HCT116 (cell line): ENCODE data around the gene PCDHGA9.
"Not testable (repeated sequence)": the region's sequence is repeated elsewhere in the genome, so short reads cannot be mapped to it uniquely, and the experiment has no call there.

Experiments
- CBX3 ChIP-seq: IDR thresholded peaks from 2 replicates; pipeline ENCODE4 v1.6.1; 2012; ENCODE audit warnings: low read depth
- CTCF ChIP-seq, 3 experiments: fragments of 200-600 bp in 1 of 3; sonication (generic) in 1 of 3; IDR thresholded peaks in 2 of 3; conservative IDR thresholded peaks in 1 of 3; 2 replicates each; pipeline ENCODE4 v1.5.1; 2012 to 2017; ENCODE audit warnings: low read depth in 2 of 3, low read length in 2 of 3, antibody characterized with exemption in 1 of 3, borderline replicate concordance in 1 of 3, control low read depth in 1 of 3, mild to moderate bottlenecking in 1 of 3, mixed read lengths in 1 of 3, mixed run types in 1 of 3, moderate library complexity in 1 of 3; ENCODE audit not compliant: insufficient read depth in 1 of 3
- EGR1 ChIP-seq: IDR thresholded peaks from 2 replicates; pipeline ENCODE4 v1.6.1; 2012; ENCODE audit warnings: low read depth
- ELF1 ChIP-seq: IDR thresholded peaks from 2 replicates; pipeline ENCODE4 v1.6.1; 2012; ENCODE audit warnings: low read depth, borderline replicate concordance
- EZH2 ChIP-seq: fragments of 200-600 bp; sonication (generic); IDR thresholded peaks from 2 replicates; pipeline ENCODE4 v1.6.1; 2017; ENCODE audit warnings: antibody characterized with exemption, mixed run types
- JUND ChIP-seq: IDR thresholded peaks from 2 replicates; pipeline ENCODE4 v1.6.1; 2012
- POLR2A ChIP-seq: IDR thresholded peaks from 2 replicates; pipeline ENCODE4 v1.7.0; 2011; ENCODE audit warnings: borderline replicate concordance; ENCODE audit not compliant: insufficient read depth, insufficient read length; ENCODE audit errors: extremely low read depth
- RAD21 ChIP-seq: IDR thresholded peaks from 2 replicates; pipeline ENCODE4 v1.6.1; 2012; ENCODE audit warnings: low read depth, mild to moderate bottlenecking
- TCF7L2 ChIP-seq: IDR thresholded peaks from 2 replicates; pipeline ENCODE4 v1.7.0; 2011; ENCODE audit warnings: borderline replicate concordance, inconsistent platforms; ENCODE audit not compliant: insufficient read depth, insufficient read length; ENCODE audit errors: extremely low read depth
- YY1 ChIP-seq: IDR thresholded peaks from 2 replicates; pipeline ENCODE4 v1.6.1; 2011; ENCODE audit warnings: low read length, low read depth, moderate library complexity, mild to moderate bottlenecking; ENCODE audit not compliant: insufficient replicate concordance; ENCODE audit errors: extremely low read depth
- TF ChIP-seq, protein P1 (sequence below): IDR thresholded peaks from 2 replicates; pipeline ENCODE4 v1.6.1; 2012
- TF ChIP-seq, protein P2 (sequence below): IDR thresholded peaks from 2 replicates; pipeline ENCODE4 v1.6.1; 2012
- TF ChIP-seq, protein P3 (sequence below): IDR thresholded peaks from 2 replicates; pipeline ENCODE4 v1.6.1; 2011; ENCODE audit warnings: mild to moderate bottlenecking, low read length, moderate library complexity; ENCODE audit not compliant: insufficient replicate concordance; ENCODE audit errors: extremely low read depth

GRCh38 chr5:141432308-141432707 is 29.7 kb downstream of the PCDHGA9 start:
- not testable (repeated sequence) for TF ChIP-seq CTCF (IDR thresholded peaks at IDR 0.05 in 2 of 3, conservative IDR thresholded peaks at IDR 0.05 in 1 of 3; ENCODE audit: borderline replicate concordance in 1 of 3, insufficient read depth in 1 of 3, low read depth in 2 of 3, low read length in 2 of 3); CBX3; JUND; EZH2; TCF7L2; RAD21; POLR2A; YY1; EGR1; ELF1
- TF ChIP-seq, protein P1, sequence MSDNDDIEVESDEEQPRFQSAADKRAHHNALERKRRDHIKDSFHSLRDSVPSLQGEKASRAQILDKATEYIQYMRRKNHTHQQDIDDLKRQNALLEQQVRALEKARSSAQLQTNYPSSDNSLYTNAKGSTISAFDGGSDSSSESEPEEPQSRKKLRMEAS, result not testable (repeated sequence)
- TF ChIP-seq, protein P2, sequence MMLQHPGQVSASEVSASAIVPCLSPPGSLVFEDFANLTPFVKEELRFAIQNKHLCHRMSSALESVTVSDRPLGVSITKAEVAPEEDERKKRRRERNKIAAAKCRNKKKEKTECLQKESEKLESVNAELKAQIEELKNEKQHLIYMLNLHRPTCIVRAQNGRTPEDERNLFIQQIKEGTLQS, result not testable (repeated sequence)
- TF ChIP-seq, protein P3, sequence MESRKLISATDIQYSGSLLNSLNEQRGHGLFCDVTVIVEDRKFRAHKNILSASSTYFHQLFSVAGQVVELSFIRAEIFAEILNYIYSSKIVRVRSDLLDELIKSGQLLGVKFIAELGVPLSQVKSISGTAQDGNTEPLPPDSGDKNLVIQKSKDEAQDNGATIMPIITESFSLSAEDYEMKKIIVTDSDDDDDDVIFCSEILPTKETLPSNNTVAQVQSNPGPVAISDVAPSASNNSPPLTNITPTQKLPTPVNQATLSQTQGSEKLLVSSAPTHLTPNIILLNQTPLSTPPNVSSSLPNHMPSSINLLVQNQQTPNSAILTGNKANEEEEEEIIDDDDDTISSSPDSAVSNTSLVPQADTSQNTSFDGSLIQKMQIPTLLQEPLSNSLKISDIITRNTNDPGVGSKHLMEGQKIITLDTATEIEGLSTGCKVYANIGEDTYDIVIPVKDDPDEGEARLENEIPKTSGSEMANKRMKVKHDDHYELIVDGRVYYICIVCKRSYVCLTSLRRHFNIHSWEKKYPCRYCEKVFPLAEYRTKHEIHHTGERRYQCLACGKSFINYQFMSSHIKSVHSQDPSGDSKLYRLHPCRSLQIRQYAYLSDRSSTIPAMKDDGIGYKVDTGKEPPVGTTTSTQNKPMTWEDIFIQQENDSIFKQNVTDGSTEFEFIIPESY, result not testable (repeated sequence)
